ENCODE measurements around the gene CHST8.

GRCh38 chr19:33638167-33639034 lies 16.6 kb downstream of the CHST8 start:
- no peak for TF ChIP-seq CTCF (IDR thresholded peaks at IDR 0.05; ENCODE audit: low read depth, low read length, missing input control)
- no peak for TF ChIP-seq TAF1 (conservative IDR thresholded peaks at IDR 0.05)
